ENCODE measurements around the gene FSTL5.
"Not testable (repeated sequence)": the region's sequence is repeated elsewhere in the genome, so short reads cannot be mapped to it uniquely, and the experiment has no call there.

The FSTL5 gene

GRCh38 chr4:162104459-162105124 lies 59.2 kb downstream of the FSTL5 start:
- no peak for DNase-seq (ENCODE audit: low read depth in 2 of 3, low spot score in 2 of 3)

- DNase-seq (ENCODE audit: low read depth in 2 of 3, low spot score in 2 of 3), result not testable (repeated sequence)
Observed at GRCh38 chr4:162103908-162104307, 59.9 kb downstream of the FSTL5 start.

DNA sequence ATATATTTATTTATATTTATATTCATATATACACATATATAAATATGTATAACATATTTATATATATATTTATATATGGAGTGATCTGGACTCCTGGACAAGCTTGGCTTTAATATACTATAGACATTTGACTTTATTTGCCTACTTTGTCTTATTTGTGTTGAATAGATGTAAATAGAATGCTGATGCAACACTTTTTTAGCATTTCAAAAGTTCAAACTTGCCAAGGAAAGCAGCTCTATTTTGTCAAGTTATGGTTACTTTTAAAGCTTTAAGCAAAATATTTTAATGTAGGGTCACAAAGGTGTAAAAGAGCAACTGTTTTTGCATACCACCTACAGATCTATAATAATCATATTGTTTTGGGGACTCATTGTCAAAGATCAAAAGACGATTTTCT lies 61.1 kb downstream of the FSTL5 start:
- no peak for DNase-seq (ENCODE audit: low read depth in 2 of 3, low spot score in 2 of 3)

- DNase-seq (ENCODE audit: low read depth in 2 of 3, low spot score in 2 of 3), result no peak
Observed at GRCh38 chr4:162101337-162101736, 62.5 kb downstream of the FSTL5 start.

- DNase-seq (ENCODE audit: low read depth in 2 of 3, low spot score in 2 of 3), result no peak
Observed at GRCh38 chr4:162075726-162076125, 88.1 kb downstream of the FSTL5 start.

DNA sequence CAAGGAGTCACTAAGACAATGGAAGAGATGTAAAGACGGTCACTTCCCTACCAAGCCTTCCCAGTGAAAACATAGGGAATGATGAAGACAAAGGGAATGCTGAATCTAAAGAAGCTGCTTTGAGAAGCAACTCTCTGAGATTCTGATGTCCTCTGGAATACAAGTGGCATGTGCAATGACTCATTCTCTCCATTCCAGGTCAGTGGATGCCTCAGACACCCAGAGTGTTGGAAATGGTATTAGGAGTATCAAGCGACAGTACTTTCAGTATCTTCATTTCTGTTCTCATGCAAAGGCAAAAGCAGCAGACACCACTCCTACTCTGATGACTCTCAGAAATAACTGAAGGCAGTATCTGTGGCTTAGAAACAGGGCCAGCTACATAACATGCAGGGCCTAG lies 102.6 kb downstream of the FSTL5 start:
- DNase-seq (ENCODE audit: low read depth in 2 of 3, low spot score in 2 of 3), result no peak

DNA sequence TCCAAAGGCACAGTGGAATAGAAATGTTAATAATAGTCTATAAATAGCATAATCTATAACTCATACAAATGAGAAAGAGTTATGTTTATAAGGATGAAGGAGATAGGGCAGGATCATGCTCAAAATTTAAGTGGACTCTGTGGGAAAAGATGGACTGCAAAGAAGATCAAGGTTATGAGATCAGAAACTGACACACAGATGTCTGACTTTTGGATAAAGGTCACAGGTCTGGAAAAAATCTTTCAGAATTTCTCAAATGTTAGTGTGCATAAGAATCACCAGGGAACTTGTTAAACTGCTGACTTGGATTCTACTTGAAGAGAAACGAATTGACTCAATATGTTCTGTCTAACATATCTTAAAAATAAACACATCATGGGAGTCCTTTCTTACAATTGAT lies 104.1 kb downstream of the FSTL5 start:
- DNase-seq (ENCODE audit: low read depth in 2 of 3, low spot score in 2 of 3), result no peak

GRCh38 chr4:162056990-162057389 lies 106.8 kb downstream of the FSTL5 start:
- DNase-seq (ENCODE audit: low read depth in 2 of 3, low spot score in 2 of 3), result no peak

GRCh38 chr4:162046135-162046534 lies 117.7 kb downstream of the FSTL5 start:
- DNase-seq (ENCODE audit: low read depth in 2 of 3, low spot score in 2 of 3), result no peak

GRCh38 chr4:162038112-162038511 lies 125.7 kb downstream of the FSTL5 start:
- DNase-seq (ENCODE audit: low read depth in 2 of 3, low spot score in 2 of 3), result no peak

DNA sequence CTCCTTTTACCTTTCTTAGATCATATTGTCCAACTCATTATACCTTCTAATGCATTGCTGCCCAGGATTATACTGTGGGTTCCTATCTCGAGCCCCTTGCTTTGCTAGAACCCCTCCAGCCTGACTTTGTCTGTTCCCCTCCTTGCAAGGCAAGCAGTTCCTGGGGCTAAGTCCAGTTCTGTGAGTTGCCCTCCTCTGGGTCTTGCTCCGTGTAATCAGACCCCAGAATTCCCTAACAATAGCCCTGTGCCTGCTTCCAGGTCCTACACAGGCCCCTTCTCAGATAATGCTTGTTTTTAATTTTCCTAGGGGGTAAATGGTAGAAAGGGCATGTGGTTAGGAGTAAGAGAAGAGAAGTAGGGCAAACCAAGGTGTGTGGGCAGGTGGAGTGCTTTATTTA lies 145.9 kb downstream of the FSTL5 start:
- DNase-seq (ENCODE audit: low read depth in 2 of 3, low spot score in 2 of 3), result no peak

- DNase-seq (ENCODE audit: low read depth in 2 of 3, low spot score in 2 of 3), result no peak
Observed at GRCh38 chr4:162016991-162017390, 146.8 kb downstream of the FSTL5 start.

GRCh38 chr4:162016219-162016618 lies 147.6 kb downstream of the FSTL5 start:
- DNase-seq (ENCODE audit: low read depth in 2 of 3, low spot score in 2 of 3), result no peak

DNA sequence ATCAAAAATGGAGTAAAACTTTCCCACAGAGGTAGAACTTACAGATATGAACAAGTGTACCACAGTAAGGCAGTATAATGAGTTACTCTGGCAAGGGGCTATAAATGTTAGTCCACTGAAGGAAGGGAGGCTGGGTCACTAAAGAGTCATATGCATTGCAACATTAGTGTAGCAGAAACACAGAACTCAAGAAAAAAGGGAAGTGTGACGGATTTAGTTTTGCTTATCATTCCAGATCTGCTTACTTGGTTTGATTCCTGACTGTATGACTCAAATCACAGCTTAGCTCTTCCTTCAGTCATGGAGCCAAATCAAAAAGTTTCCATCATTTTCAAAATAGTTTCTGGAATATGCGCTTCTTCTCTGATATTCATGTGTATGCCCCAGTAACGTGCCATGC lies 148.7 kb downstream of the FSTL5 start:
- no peak for DNase-seq (ENCODE audit: low read depth in 2 of 3, low spot score in 2 of 3)

DNA sequence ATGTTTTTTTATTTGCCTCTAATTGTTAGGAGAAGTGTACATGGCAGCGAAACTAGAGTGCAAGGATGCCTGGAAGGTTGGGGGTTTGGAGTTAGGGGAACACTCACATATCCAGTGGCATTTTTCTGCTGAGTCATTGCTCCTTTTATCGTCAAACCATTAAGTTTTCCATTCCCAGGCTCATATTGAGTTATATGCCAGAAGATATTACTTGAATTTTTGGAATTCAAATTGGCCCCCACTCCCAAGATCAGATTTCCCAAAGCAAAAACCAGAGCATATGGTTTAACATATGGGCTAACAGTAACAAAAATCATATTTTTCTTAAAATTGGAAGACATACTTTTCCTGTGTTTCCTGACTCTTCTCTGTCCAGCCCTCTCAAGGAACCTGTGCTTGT lies 152.7 kb downstream of the FSTL5 start:
- no peak for DNase-seq (ENCODE audit: low read depth in 2 of 3, low spot score in 2 of 3)

DNA sequence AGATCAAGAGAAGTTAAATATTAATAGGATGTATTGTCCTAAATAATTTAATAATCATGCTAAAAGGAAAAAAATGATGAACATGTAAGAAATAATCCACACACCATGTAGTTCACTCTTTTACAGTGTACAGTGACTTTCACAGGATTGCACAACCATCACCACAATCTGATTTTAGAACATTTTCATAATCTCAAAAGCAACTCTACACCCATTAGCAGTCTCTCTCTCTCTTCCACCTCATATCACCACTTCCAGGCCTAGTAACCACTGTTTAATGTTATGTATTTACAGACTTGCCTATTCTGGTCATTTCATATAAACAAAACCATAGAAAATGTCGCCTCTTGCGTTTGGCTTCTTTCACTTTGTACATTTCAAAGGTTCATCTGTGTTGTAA lies 153.4 kb downstream of the FSTL5 start:
- DNase-seq (ENCODE audit: low read depth in 2 of 3, low spot score in 2 of 3), result no peak

DNA sequence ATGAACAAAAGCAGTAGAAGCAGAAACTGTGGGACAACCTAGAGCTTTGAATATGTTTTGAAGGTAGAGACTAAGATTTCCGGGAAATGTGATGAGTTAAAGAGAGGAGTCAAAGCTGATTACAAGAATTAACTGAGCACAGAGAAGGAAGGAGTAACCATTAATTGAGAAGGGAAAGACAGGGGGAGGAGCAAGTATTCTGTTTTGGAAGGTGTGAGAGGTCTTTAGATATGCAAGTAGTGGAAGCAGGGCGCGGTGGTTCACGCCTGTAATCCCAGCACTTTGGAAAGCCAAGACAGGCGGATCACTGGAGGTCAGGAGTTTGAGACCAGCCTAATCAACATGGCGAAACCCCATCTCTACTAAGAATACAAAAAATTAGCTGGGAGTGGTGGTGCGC lies 171.5 kb downstream of the FSTL5 start:
- no peak for DNase-seq (ENCODE audit: low read depth in 2 of 3, low spot score in 2 of 3)

DNA sequence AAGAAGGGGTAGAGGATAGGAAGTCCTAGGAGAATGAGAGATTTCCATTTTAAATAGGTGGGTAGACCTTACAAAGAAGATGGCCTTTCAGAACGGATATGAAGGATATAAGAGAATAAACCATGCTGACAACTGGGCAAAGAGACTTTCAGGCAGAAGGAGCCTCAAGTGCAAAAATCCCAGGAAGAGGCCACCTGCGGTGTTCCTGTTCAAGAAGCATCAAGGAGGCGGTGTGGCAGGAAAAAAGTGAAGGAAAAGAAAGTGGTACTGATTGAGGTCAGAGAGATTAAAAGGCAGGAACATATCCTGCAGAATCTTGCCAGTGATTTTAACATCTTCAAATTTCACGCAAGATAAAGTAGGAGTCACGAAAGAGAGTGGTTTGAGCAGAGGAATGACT lies 172.0 kb downstream of the FSTL5 start:
- DNase-seq (ENCODE audit: low read depth in 2 of 3, low spot score in 2 of 3), result no peak

GRCh38 chr4:161990721-161991120 lies 173.1 kb downstream of the FSTL5 start:
- DNase-seq (ENCODE audit: low read depth in 2 of 3, low spot score in 2 of 3), result no peak

- DNase-seq (ENCODE audit: low read depth in 2 of 3, low spot score in 2 of 3), result no peak
Observed at GRCh38 chr4:161988946-161989345, 174.9 kb downstream of the FSTL5 start.

DNA sequence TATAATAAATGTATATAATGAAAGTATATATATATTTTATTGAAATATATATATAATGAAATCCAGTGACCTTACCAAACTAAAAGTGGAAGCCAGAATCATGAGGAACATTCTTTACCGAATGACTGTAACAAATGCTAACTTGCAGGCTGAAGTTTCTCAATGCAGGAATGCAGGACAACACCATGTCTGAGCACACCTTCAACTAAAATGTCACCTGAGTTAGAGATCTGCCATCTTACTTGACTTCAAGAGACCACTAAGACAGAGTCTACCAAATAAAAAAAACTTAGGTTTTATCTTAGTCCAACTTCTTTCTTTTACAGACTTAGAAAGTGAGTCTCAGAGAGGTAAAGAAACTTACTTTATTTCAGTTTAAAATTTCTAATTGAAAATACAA lies 176.2 kb downstream of the FSTL5 start:
- DNase-seq (ENCODE audit: low read depth in 2 of 3, low spot score in 2 of 3), result no peak

GRCh38 chr4:161952382-161952781 lies 211.4 kb downstream of the FSTL5 start:
- DNase-seq (ENCODE audit: low read depth in 2 of 3, low spot score in 2 of 3), result no peak

DNA sequence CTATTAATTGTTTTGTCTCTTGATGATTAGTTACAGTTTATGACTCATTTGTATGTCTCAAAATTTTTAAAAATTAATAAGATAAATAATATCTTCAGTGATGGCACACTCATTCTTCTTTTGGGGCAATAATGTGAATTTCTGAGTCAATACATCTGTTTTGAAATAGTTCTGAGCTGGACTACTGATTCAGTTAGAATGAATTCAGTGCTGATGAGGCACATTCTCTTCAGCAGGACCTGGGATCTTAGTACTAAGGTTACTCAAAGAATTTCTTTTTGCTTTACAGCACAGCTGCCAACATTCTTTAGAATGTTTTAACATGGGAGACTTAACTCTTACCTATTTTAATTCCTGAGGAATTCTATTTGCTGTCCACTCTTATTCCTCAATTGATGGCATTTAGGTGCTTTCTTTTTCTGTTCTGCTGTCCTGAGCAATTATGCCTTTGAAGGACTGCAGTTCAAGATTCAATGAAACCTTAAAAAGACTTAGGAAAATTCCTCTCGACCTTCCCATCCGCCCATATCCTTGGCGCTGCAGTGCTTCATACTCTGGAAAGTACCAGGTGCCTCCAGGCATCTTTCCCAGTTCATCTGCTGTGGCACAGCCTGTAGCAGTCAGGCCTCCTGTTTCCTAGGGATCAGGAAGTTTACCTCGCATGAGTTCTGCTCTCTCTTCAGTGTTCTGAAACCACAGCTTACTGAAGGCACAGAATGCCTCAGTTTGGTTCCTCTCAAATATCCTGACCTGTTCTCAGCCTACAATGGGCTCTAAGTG lies 213.7 kb downstream of the FSTL5 start:
- no peak for DNase-seq (ENCODE audit: low read depth in 2 of 3, low spot score in 2 of 3)
